Measurements from ENCODE around the gene ZW10. TPM values are rescaled to one million over a fixed set of nuclear protein-coding genes. Genes with fewer than 3 reads are reported as not detected.

ZW10 gene
- total and polyA plus RNA-seq, 10 of the 15 experiments (the other 5 are each of a cell fraction or from before 2014, with no cell fraction given): 5.4 to 32.0 (median 17.3) TPM

DNA sequence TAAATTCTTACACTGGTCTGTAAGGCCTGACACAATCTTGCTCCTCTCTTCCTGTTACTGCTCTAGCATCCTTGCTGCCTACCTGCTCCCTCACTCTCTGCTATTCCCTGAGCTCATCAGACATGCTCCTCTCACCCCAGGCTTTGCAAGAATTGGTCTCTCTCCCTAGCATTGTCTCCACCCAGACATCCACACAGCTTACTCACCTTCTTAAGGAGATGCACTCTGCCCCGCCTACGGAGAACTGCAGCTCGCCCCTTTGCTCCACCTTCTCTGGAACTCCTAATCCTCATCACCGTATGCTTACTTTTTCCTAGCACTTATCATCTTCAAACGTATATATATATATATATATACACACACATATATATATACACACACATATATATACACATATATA lies 44.0 kb downstream of the ZW10 start (continued):
- TF ChIP-seq ZBTB40 (IDR thresholded peaks at IDR 0.05; ENCODE audit: borderline replicate concordance) (no peak), HDAC2 (IDR thresholded peaks at IDR 0.05) (no peak), STAT3 (IDR thresholded peaks at IDR 0.05; ENCODE audit: low read depth, low read length) (no peak)

GRCh38 chr11:113728814-113729213 lies 44.7 kb downstream of the ZW10 start:
- TF ChIP-seq SUZ12 (IDR thresholded peaks at IDR 0.05; ENCODE audit: unreplicated experiment) (no peak), RAD51 (IDR thresholded peaks at IDR 0.05) (no peak), FOXM1 (IDR thresholded peaks at IDR 0.05; ENCODE audit: low read depth, low read length) (no peak), POLR2A (IDR thresholded peaks at IDR 0.05; ENCODE audit: low read depth, low read length) (no peak), BMI1 (IDR thresholded peaks at IDR 0.05; ENCODE audit: borderline replicate concordance) (no peak)
- TF ChIP-seq, protein P1, sequence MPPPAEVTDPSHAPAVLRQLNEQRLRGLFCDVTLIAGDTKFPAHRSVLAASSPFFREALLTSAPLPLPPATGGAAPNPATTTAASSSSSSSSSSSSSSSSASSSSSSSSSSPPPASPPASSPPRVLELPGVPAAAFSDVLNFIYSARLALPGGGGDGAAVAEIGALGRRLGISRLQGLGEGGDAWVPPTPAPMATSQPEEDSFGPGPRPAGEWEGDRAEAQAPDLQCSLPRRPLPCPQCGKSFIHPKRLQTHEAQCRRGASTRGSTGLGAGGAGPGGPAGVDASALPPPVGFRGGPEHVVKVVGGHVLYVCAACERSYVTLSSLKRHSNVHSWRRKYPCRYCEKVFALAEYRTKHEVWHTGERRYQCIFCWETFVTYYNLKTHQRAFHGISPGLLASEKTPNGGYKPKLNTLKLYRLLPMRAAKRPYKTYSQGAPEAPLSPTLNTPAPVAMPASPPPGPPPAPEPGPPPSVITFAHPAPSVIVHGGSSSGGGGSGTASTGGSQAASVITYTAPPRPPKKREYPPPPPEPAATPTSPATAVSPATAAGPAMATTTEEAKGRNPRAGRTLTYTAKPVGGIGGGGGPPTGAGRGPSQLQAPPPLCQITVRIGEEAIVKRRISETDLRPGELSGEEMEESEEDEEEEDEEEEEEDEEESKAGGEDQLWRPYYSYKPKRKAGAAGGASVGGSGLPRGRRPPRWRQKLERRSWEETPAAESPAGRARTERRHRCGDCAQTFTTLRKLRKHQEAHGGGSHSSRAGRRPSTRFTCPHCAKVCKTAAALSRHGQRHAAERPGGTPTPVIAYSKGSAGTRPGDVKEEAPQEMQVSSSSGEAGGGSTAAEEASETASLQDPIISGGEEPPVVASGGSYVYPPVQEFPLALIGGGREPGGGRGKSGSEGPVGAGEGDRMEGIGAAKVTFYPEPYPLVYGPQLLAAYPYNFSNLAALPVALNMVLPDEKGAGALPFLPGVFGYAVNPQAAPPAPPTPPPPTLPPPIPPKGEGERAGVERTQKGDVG (CRISPR knock-in tag; IDR thresholded peaks at IDR 0.05): no peak
- Histone ChIP-seq H3K4me3 (no peak overlapping the region), H2AFZ (ENCODE audit: control insufficient read depth, low read depth, low read length) (no peak overlapping the region), H3K79me2 (ENCODE audit: control insufficient read depth, insufficient read depth, low read length) (no peaks in the 10 kb centered on the region), H3K36me3 (ENCODE audit: control insufficient read depth in 2 of 2, insufficient read depth in 2 of 2, low read length in 1 of 2) (peaks cover 0 to 11% of the 10 kb centered on the region in 2 experiments; a peak in 2 of 4 replicates), H3K4me1 (ENCODE audit: control insufficient read depth, insufficient read depth, low read length) (no peaks in the 10 kb centered on the region), H3K27me3 (replicated peaks in 1 of 2; ENCODE audit: control insufficient read depth in 2 of 2, insufficient read depth in 2 of 2, low read length in 1 of 2) (no peaks in the 10 kb centered on the region), H3K27ac (ENCODE audit: control insufficient read depth, insufficient read depth) (no peak overlapping the region), H3K9ac (ENCODE audit: control insufficient read depth, insufficient read depth, low read length) (no peak overlapping the region), H4K20me1 (ENCODE audit: control insufficient read depth, insufficient read depth) (no peaks in the 10 kb centered on the region), H3K4me2 (ENCODE audit: control insufficient read depth, insufficient read depth) (no peak overlapping the region), H3K9me3 (replicated peaks; ENCODE audit: control insufficient read depth, insufficient read depth, low read length) (no peaks in the 10 kb centered on the region)
- DNase-seq (ENCODE audit: low read depth, low spot score): no peak
- no TSS peak for BruUV-seq (replicated peaks)
- FAIRE-seq: no peak
- ATAC-seq: no peak
- ChIA-PET RAD21 (ENCODE audit: unreplicated experiment) (interaction anchor here (0.6 kb wide), 1 partner anchor 196 kb away, joined by 3 read pairs; no protein-coding TSS in a partner anchor), POLR2A (no interaction called here), SMC1A (ENCODE audit: uncharacterized antibody, unreplicated experiment) (interaction anchor here (1.2 to 2.9 kb wide), 3 partner anchors 10 to 142 kb away, joined by 3 to 6 read pairs (median 4); no protein-coding TSS in a partner anchor), CTCF (interaction anchor here (1.5 kb wide), 1 partner anchor 68 kb away, joined by 5 read pairs; no protein-coding TSS in a partner anchor)
- 73% methylated on average over 3 of the region's 3 CpGs for WGBS (ENCODE audit: insufficient coverage, insufficient replicate concordance, low lambda C conversion rate, missing lambda C conversion rate)
- in situ Hi-C loops (cut with MboI): no loop called here
- intact Hi-C loops (cut with micrococcal nuclease; ENCODE audit: unreplicated experiment): no loop called here

Measured in GM12878 (cell line).